ENCODE data around the gene HLA-DQA1.

GRCh38 chr6:32624565-32624964, 12.6 kb upstream of the HLA-DQA1 start:
- TF ChIP-seq GATA2 (IDR thresholded peaks at IDR 0.05; ENCODE audit: low read depth, low read length): no peak
- no peak for TF ChIP-seq GATA3 (IDR thresholded peaks at IDR 0.05; ENCODE audit: low read depth, low read length)
